Measurements from ENCODE around the gene SLC7A6OS.

DNA sequence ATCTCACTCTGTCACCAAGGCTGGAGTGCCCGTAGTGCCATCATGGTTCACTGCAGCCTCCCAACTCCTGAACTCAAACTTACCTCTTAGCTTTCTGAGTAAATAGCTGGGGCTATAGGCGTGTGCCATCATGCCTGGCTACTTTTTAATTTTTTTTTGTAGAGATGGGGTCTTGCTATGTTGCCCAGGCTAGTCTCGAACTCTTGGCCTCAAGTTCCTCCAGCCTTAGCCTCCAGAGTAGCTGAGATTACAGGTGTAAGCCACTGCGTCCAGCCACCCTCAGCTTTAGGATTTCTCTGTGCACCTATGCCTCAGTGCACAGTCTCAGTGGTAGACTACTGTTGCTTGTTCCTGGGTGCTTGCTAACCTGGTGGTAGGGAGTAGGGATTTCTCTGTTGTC lies 41.0 kb downstream of the SLC7A6OS start:
- TF ChIP-seq, protein P1, sequence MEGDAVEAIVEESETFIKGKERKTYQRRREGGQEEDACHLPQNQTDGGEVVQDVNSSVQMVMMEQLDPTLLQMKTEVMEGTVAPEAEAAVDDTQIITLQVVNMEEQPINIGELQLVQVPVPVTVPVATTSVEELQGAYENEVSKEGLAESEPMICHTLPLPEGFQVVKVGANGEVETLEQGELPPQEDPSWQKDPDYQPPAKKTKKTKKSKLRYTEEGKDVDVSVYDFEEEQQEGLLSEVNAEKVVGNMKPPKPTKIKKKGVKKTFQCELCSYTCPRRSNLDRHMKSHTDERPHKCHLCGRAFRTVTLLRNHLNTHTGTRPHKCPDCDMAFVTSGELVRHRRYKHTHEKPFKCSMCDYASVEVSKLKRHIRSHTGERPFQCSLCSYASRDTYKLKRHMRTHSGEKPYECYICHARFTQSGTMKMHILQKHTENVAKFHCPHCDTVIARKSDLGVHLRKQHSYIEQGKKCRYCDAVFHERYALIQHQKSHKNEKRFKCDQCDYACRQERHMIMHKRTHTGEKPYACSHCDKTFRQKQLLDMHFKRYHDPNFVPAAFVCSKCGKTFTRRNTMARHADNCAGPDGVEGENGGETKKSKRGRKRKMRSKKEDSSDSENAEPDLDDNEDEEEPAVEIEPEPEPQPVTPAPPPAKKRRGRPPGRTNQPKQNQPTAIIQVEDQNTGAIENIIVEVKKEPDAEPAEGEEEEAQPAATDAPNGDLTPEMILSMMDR (IDR thresholded peaks at IDR 0.05) = no peak
- TF ChIP-seq ZFX (IDR thresholded peaks at IDR 0.05; ENCODE audit: borderline replicate concordance) = no peak

Measured in 22Rv1 (cell line).